ENCODE measurements around the gene SGCE.

Gene SGCE

DNA sequence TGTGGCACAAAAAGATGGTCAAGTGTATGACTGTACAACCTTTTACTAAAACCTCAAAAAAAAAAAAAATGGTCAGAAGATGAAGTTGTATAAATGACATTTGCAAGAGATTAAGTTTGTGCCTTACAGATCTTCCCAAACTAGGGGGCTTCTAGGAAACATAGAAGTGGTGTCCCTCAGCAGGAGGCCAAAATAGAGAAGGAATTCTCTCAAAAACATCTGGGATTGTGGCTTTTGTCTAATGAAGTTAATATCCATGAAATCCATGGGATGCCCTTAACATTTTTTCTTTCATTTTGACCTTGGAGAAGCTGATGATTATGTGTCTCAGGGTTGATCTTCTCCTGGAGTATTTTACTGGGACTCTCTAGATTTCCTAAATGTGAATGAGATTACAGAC is 84.1 kb downstream of the SGCE start:
- ChIA-PET POLR2A (ENCODE audit: low non-redundant PET) (no interaction called here), CTCF (no interaction called here)
- H3K27ac ChIP-seq, result no peak overlapping the region
- no peak for DNase-seq (ENCODE audit: low spot score)
- TF ChIP-seq, protein P1, sequence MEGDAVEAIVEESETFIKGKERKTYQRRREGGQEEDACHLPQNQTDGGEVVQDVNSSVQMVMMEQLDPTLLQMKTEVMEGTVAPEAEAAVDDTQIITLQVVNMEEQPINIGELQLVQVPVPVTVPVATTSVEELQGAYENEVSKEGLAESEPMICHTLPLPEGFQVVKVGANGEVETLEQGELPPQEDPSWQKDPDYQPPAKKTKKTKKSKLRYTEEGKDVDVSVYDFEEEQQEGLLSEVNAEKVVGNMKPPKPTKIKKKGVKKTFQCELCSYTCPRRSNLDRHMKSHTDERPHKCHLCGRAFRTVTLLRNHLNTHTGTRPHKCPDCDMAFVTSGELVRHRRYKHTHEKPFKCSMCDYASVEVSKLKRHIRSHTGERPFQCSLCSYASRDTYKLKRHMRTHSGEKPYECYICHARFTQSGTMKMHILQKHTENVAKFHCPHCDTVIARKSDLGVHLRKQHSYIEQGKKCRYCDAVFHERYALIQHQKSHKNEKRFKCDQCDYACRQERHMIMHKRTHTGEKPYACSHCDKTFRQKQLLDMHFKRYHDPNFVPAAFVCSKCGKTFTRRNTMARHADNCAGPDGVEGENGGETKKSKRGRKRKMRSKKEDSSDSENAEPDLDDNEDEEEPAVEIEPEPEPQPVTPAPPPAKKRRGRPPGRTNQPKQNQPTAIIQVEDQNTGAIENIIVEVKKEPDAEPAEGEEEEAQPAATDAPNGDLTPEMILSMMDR (conservative IDR thresholded peaks at IDR 0.05; ENCODE audit: low read depth), result no peak

DNA sequence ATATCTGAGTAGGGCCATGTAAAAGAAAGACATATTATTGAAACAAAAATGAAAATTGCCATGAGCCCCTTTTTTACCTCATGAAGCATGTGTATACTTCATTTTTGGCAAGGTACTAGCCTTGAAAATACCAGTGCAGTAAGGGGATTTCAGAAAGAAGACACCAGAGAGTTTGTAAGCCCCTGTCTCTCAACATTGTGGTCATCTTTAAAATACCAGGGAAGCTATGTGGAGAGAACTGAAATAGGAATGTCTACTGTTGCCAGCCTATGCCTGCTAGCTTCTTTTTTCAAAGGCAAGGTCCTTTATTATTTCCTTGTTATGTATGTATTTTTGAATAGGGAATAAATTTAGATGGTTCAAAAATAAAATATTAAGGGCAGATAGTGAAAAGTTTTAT is 88.5 kb downstream of the SGCE start:
- TF ChIP-seq, protein P1 (conservative IDR thresholded peaks at IDR 0.05; ENCODE audit: low read depth), result no peak
- POLR2A ChIA-PET (ENCODE audit: low non-redundant PET), result no interaction called here
- no peak for DNase-seq (ENCODE audit: low spot score)
- H3K27ac ChIP-seq, result no peak overlapping the region
- CTCF ChIA-PET, result no interaction called here

DNA sequence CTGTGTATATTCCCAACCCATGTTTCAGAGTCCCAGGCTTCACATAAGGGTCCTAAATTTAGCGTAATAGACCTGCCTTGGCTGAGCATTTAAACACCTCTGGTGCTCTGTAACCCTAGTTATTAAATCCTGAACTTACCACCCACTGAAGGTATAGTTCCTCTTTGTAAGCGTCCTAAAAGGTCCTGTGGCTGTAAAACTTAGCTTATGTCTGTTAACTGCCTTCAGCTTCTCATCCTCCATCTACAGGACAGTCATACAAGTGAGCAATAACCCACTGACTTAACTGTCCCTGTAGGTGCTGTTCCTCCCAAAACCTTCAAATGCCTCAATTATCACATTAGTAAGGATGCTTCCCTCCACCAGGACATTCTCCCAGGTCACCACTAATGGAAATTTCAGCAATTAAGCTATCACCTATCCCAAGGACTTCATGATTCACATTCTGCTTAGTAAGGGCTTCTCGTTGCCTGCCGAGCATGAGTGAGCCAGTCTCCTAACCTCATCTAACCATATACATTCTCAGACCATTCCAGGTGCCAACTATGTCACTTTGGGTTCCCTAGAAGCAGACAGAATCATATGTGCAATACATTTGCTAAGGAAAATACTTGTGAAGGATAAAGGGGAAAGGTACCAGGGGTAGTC is 90.6 kb downstream of the SGCE start:
- no peak for DNase-seq (ENCODE audit: low spot score)
- H3K27ac ChIP-seq, result no peak overlapping the region
- CTCF ChIA-PET, result interaction anchor here (0.6 to 0.7 kb wide), 3 partner anchors 28 to 1125 kb away, joined by 3 to 7 read pairs (median 6); no protein-coding TSS in a partner anchor
- TF ChIP-seq, protein P1 (conservative IDR thresholded peaks at IDR 0.05; ENCODE audit: low read depth), result no peak
- POLR2A ChIA-PET (ENCODE audit: low non-redundant PET), result no interaction called here

DNA sequence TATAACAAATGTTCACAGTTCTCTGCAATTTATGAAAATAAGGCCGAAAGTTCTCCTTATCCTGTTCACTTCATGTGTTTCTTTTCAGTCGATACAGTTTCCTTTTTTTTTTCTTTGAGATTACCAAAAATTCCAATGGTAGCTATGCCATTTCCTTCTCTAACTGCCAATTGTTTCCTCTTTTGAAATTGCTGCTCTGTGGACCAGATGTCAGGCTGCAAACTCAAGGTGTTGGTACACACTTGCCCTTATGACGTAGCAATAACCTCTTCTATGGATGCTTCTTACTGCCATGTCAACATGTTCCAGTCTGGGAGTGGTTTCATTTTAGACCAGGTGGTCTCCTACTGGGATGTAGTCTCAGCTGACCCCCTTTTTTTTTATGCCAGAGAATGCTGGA is 93.4 kb downstream of the SGCE start:
- ChIA-PET CTCF (interaction anchor here (0.6 kb wide), 1 partner anchor 1882 kb away, joined by 6 read pairs; no protein-coding TSS in a partner anchor), POLR2A (ENCODE audit: low non-redundant PET) (no interaction called here)
- H3K27ac ChIP-seq, result no peak overlapping the region
- TF ChIP-seq, protein P1 (conservative IDR thresholded peaks at IDR 0.05; ENCODE audit: low read depth), result no peak
- no peak for DNase-seq (ENCODE audit: low spot score)

DNA sequence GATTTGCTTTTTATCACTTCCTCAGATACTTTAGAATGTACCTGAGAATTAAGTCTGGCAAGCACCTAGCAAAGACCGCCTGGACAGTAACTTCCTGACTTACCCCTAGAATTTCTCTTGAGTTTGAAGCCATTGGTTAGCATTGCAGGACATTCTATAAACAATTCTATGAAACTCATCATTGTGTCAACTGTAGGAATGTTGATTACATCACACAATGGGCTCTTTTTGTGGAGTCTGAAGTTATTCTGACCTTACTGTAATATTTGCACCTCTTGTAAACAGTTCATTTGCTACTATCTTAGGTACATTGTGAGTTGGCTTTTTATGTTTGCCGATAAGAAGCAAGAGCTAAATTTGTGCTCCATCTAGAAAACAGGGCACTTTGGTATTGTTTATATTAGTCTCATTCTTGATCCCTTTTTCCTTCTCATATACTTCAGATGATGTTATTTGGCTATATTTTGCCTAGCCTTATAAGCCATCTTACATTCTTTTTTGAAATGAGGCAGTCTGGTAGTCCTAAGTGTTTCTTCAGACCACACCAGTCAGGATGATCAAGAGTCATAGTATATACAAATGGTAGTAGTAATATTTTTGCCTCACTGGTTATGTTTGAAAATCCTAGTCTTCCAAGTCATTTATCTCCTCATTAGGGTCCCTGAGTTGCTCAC is 94.0 kb downstream of the SGCE start:
- no peak overlapping the region for H3K27ac ChIP-seq
- TF ChIP-seq, protein P1 (conservative IDR thresholded peaks at IDR 0.05; ENCODE audit: low read depth), result no peak
- CTCF ChIA-PET, result no interaction called here
- no peak for DNase-seq (ENCODE audit: low spot score)
- POLR2A ChIA-PET (ENCODE audit: low non-redundant PET), result no interaction called here

DNA sequence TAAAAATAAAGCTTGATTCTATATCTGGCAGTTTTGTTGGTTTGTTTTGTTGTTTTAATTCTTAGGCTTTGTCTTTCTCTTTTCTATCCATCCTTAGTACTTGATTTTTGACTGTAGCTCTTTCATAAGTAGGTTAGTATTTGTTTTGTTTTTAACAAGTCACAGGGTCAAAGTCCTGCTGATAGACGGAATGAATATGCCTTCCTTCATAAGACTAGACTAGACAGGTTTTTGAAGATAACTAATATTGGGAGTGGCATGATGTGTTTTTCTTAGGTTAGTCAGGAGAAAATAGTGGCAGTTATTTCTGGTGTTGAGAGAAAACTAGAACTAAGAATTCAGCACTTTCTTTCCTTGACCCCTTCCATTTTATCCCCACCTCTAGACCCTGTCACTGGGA is 96.0 kb downstream of the SGCE start:
- DNase-seq (ENCODE audit: low spot score), result no peak
- CTCF ChIA-PET, result no interaction called here
- no peak overlapping the region for H3K27ac ChIP-seq
- TF ChIP-seq, protein P1 (conservative IDR thresholded peaks at IDR 0.05; ENCODE audit: low read depth), result no peak
- POLR2A ChIA-PET (ENCODE audit: low non-redundant PET), result no interaction called here
